T-cell (primary cell): ENCODE measurements around the gene ENG. TPM values are rescaled to one million over a fixed set of nuclear protein-coding genes. Genes with fewer than 3 reads are reported as not detected.

ENCODE experiments used
- ATAC-seq, 4 experiments: fragments of 200-7000 bp in 3 of 4; fragments of 150-1000 bp in 1 of 4; cut with Tn5 transposase; replicated peaks in 1 of 4; 1 replicate in 3 of 4; 2 replicates in 1 of 4; pipeline ENCODE4 v1.10.0; 2021; ENCODE audit warnings: moderate library complexity in 3 of 4, mild to moderate bottlenecking in 2 of 4, moderate number of reproducible peaks in 1 of 4
- CTCF ChIA-PET, 2 donors: fragments of 300-600 bp; sonication (Branson Sonifier 250); formaldehyde crosslinking; loops; one replicate each; lab custom pipeline; 2022; ENCODE audit warnings: antibody characterized with exemption in 2 of 2; lab: Charles Lee
- POLR2A ChIA-PET, 2 donors: fragments of 300-600 bp; sonication (Branson Sonifier 250); formaldehyde crosslinking; loops; one replicate each; lab custom pipeline; 2022; ENCODE audit warnings: antibody characterized with exemption in 2 of 2; lab: Charles Lee
- DNase-seq, 35 experiments: peaks; one replicate each; pipeline versions ENCODE4 v3.0.0 to v3.0.0-alpha.2; 2013 to 2023
- H3K27ac ChIP-seq: one replicate; pipeline ENCODE4 v1.5.1; 2013; ENCODE audit warnings: low read length
- H3K27me3 ChIP-seq, 2 experiments: replicated peaks in 1 of 2; 1 replicate in 1 of 2; 2 replicates in 1 of 2; pipeline versions ENCODE4 v1.6.1 to v1.7.0; 2013; ENCODE audit warnings: low read length in 1 of 2, mixed read lengths in 1 of 2; ENCODE audit not compliant: control insufficient read depth in 2 of 2, insufficient read depth in 2 of 2; ENCODE audit errors: extremely low read depth in 1 of 2
- H3K36me3 ChIP-seq, 2 donors: 1 replicate in 1 of 2; 2 replicates in 1 of 2; pipeline versions ENCODE4 v1.6.1 to v1.7.0; 2013; ENCODE audit warnings: low read length in 1 of 2; ENCODE audit not compliant: control insufficient read depth in 2 of 2, insufficient read depth in 1 of 2; ENCODE audit errors: extremely low read depth in 1 of 2
- H3K4me1 ChIP-seq, 2 experiments: 1 replicate in 1 of 2; 2 replicates in 1 of 2; pipeline versions ENCODE4 v1.6.1 to v1.7.0; 2013; ENCODE audit warnings: low read length in 2 of 2, mixed read lengths in 1 of 2; ENCODE audit not compliant: insufficient read depth in 2 of 2, control insufficient read depth in 1 of 2; ENCODE audit errors: extremely low read depth in 1 of 2
- H3K4me3 ChIP-seq, 2 donors: 1 replicate in 1 of 2; 2 replicates in 1 of 2; pipeline versions ENCODE4 v1.5.1 to v1.7.0; 2013; ENCODE audit warnings: mild to moderate bottlenecking in 2 of 2, low read length in 1 of 2, moderate library complexity in 1 of 2; ENCODE audit not compliant: control insufficient read depth in 1 of 2; ENCODE audit errors: extremely low read depth in 1 of 2
- H3K9me3 ChIP-seq: 2 replicates; pipeline ENCODE4 v1.7.0; 2013
- H3K27ac Mint-ChIP-seq, 2 donors: one replicate each; pipeline ENCODE4 v1.8.0; 2020 to 2021; ENCODE audit warnings: mild to moderate bottlenecking in 2 of 2, mixed read lengths in 2 of 2
- H3K27me3 Mint-ChIP-seq, 2 donors: one replicate each; pipeline ENCODE4 v1.8.0; 2021 to 2022; ENCODE audit warnings: mixed read lengths in 2 of 2
- H3K36me3 Mint-ChIP-seq: one replicate; pipeline ENCODE4 v1.8.0; 2021; ENCODE audit warnings: mixed read lengths
- H3K4me1 Mint-ChIP-seq, 3 donors: one replicate each; pipeline ENCODE4 v1.8.0; 2020 to 2022; ENCODE audit warnings: mixed read lengths in 3 of 3, mild to moderate bottlenecking in 1 of 3
- H3K4me3 Mint-ChIP-seq, 3 donors: one replicate each; pipeline ENCODE4 v1.8.0; 2020 to 2022; ENCODE audit warnings: mild to moderate bottlenecking in 3 of 3, mixed read lengths in 3 of 3, moderate library complexity in 3 of 3
- H3K9me3 Mint-ChIP-seq, 3 donors: one replicate each; pipeline ENCODE4 v1.8.0; 2020 to 2022; ENCODE audit warnings: mixed read lengths in 3 of 3
- WGBS: methylation state at CpG from one replicate; pipeline ENCODE4 v1.1.5; 2013; ENCODE audit warnings: missing lambda C conversion rate; ENCODE audit not compliant: insufficient coverage; 5-methylcytosine and 5-hydroxymethylcytosine counted together
- total RNA-seq, 35 experiments: library from RNA in 6 of 35; stranded (reverse) in 6 of 35; fragments of 120-200 nt in 1 of 35; gene quantifications; one replicate each; pipeline versions ENCODE4 v1.2.1 to v1.2.4 and lab custom pipeline; 2013 to 2026

The ENG gene
- total RNA-seq, 5 donors from 2014 or later (not counting 1 experiment from before 2014, with no cell fraction given) = 6.8 to 16.7 (median 8.8) TPM

GRCh38 chr9:127815512-127816361 is 38.7 kb downstream of the ENG start:
- ChIA-PET POLR2A (no interaction called here), CTCF (no interaction called here)
- H3K4me3 ChIP-seq = no peak overlapping the region
- no peaks in the 10 kb centered on the region for H3K27me3 ChIP-seq
- ATAC-seq = no peak
- 95% methylated on average over 24 of the region's 33 CpGs for WGBS
- H3K27ac ChIP-seq = no peak overlapping the region
- no peaks in the 10 kb centered on the region for H3K27me3 Mint-ChIP-seq
- no peaks in the 10 kb centered on the region for H3K4me1 ChIP-seq
- no peaks in the 10 kb centered on the region for H3K9me3 ChIP-seq
- DNase-seq = no peak
- H3K36me3 ChIP-seq = peaks cover 40 to 58% of the 10 kb centered on the region in 2 donors
- H3K9me3 Mint-ChIP-seq = no peaks in the 10 kb centered on the region
- peaks cover 23% of the 10 kb centered on the region for H3K36me3 Mint-ChIP-seq
- H3K27ac Mint-ChIP-seq = no peak overlapping the region
- no peak overlapping the region for H3K4me3 Mint-ChIP-seq
- H3K4me1 Mint-ChIP-seq = no peaks in the 10 kb centered on the region

- H3K4me3 Mint-ChIP-seq = no peak overlapping the region
- H3K36me3 ChIP-seq = peaks cover 40 to 66% of the 10 kb centered on the region in 2 donors
- peaks cover 27% of the 10 kb centered on the region for H3K36me3 Mint-ChIP-seq
These were observed 39.6 kb downstream of the ENG start for GRCh38 chr9:127814619-127815511.

GRCh38 chr9:127813686-127814226 is 40.7 kb downstream of the ENG start:
- no peak overlapping the region for H3K4me3 ChIP-seq
- POLR2A ChIA-PET = no interaction called here
- CTCF ChIA-PET = no interaction called here
- H3K4me1 Mint-ChIP-seq = no peaks in the 10 kb centered on the region
- H3K36me3 Mint-ChIP-seq = peaks cover 29% of the 10 kb centered on the region
- H3K36me3 ChIP-seq = peaks cover 39 to 69% of the 10 kb centered on the region in 2 donors
- no peak for DNase-seq
- no peaks in the 10 kb centered on the region for H3K4me1 ChIP-seq
- no peak overlapping the region for H3K4me3 Mint-ChIP-seq
- no peaks in the 10 kb centered on the region for H3K9me3 Mint-ChIP-seq
- 96% methylated on average over 3 of the region's 9 CpGs for WGBS
- H3K27ac Mint-ChIP-seq = no peak overlapping the region
- no peaks in the 10 kb centered on the region for H3K9me3 ChIP-seq
- H3K27ac ChIP-seq = no peak overlapping the region
- ATAC-seq = no peak
- no peaks in the 10 kb centered on the region for H3K27me3 ChIP-seq
- no peaks in the 10 kb centered on the region for H3K27me3 Mint-ChIP-seq

More at GRCh38 chr9:127814619-127815511, 39.6 kb downstream of the ENG start:
- no peaks in the 10 kb centered on the region for H3K27me3 ChIP-seq
- H3K9me3 Mint-ChIP-seq = no peaks in the 10 kb centered on the region
- no peak overlapping the region for H3K4me3 ChIP-seq
- WGBS = 99% methylated on average over 9 of the region's 11 CpGs
- no peak overlapping the region for H3K27ac ChIP-seq
- DNase-seq (no peak), ATAC-seq (no peak)
- no peak overlapping the region for H3K27ac Mint-ChIP-seq
- no peaks in the 10 kb centered on the region for H3K27me3 Mint-ChIP-seq
- H3K4me1 ChIP-seq = no peaks in the 10 kb centered on the region
- POLR2A ChIA-PET = no interaction called here
- CTCF ChIA-PET = no interaction called here
- H3K9me3 ChIP-seq = no peaks in the 10 kb centered on the region
- no peaks in the 10 kb centered on the region for H3K4me1 Mint-ChIP-seq

GRCh38 chr9:127812936-127813675 is 41.4 kb downstream of the ENG start:
- Mint-ChIP-seq H3K27ac (no peak overlapping the region), H3K4me3 (no peak overlapping the region)
- CTCF ChIA-PET = no interaction called here

GRCh38 chr9:127812011-127812410 is 42.4 kb downstream of the ENG start:
- no peak overlapping the region for H3K27ac ChIP-seq
- H3K27me3 Mint-ChIP-seq = no peaks in the 10 kb centered on the region
- 90% methylated on average over 2 of the region's 6 CpGs for WGBS
- H3K27ac Mint-ChIP-seq = no peak overlapping the region
- peaks cover 50 to 73% of the 10 kb centered on the region in 2 donors for H3K36me3 ChIP-seq
- ChIA-PET POLR2A (interaction anchor here in 1 of 2 donors (0.6 kb wide), 1 partner anchor 11 kb away, joined by 3 read pairs; no protein-coding TSS in a partner anchor), CTCF (no interaction called here)
- H3K9me3 Mint-ChIP-seq = no peaks in the 10 kb centered on the region
- no peaks in the 10 kb centered on the region for H3K4me1 ChIP-seq
- peaks cover 0 to 2% (median 0%) of the 10 kb centered on the region in 3 donors for H3K4me1 Mint-ChIP-seq
- H3K4me3 Mint-ChIP-seq = no peak overlapping the region
- no peak for DNase-seq
- no peak overlapping the region for H3K4me3 ChIP-seq
- H3K9me3 ChIP-seq = no peaks in the 10 kb centered on the region
- H3K27me3 ChIP-seq = no peaks in the 10 kb centered on the region
- H3K36me3 Mint-ChIP-seq = peaks cover 26% of the 10 kb centered on the region
- no peak for ATAC-seq

More at GRCh38 chr9:127812936-127813675, 41.4 kb downstream of the ENG start:
- no peaks in the 10 kb centered on the region for H3K9me3 ChIP-seq
- H3K36me3 ChIP-seq = peaks cover 44 to 69% of the 10 kb centered on the region in 2 donors
- H3K27me3 ChIP-seq = no peaks in the 10 kb centered on the region
- no peaks in the 10 kb centered on the region for H3K4me1 ChIP-seq
- DNase-seq (no peak), ATAC-seq (no peak)
- H3K4me3 ChIP-seq = no peak overlapping the region
- Mint-ChIP-seq H3K36me3 (peaks cover 26% of the 10 kb centered on the region), H3K4me1 (no peaks in the 10 kb centered on the region), H3K9me3 (no peaks in the 10 kb centered on the region), H3K27me3 (no peaks in the 10 kb centered on the region)
- 96% methylated on average over 15 of the region's 19 CpGs for WGBS
- POLR2A ChIA-PET = no interaction called here
- H3K27ac ChIP-seq = no peak overlapping the region
